ENCODE data around the gene FAM234B. TPM values are rescaled to one million over a fixed set of nuclear protein-coding genes. Genes with fewer than 3 reads are reported as not detected.

The FAM234B gene, protein sequence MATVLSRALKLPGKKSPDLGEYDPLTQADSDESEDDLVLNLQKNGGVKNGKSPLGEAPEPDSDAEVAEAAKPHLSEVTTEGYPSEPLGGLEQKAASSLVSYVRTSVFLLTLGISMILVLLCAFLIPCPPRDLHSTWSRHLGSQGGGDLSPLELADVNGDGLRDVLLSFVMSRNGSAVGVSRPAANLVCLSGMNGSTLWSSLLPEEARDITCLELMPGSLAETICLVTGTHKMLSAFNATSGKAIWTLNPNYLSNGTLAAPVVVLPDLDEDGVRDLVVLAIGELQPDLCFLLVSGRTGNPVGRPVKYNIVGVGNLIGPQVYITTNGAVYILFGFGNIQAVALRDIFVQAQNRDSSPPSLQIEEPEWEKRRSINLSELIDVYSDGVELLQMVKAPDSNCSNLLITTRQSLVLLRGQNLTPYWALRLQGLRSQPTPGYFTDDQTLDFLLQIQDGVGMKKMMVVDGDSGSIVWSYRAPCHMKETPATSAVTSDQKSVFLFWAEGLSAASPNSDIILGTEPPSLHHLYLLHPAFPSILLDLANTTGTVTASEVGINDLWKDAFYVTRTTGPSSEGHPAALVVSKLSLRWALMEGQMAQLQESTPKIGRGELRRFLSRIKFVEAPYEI
- 9.6 TPM for total RNA-seq
- long read RNA-seq, full-length matches to known transcripts, result 2 of 4 reads
- long read RNA-seq, partial matches to known transcripts, result 1 of 4 reads
- long read RNA-seq, other reads (novel, unspliced or antisense), result 1 of 4 reads

GRCh38 chr12:13044002-13044905 lies at the start of gene FAM234B:
Gene FAM234B, plus strand, starts transcription at chr12:13044381. Its CDS starts 23 bp downstream, at chr12:13044404.
- TF ChIP-seq, protein P1, sequence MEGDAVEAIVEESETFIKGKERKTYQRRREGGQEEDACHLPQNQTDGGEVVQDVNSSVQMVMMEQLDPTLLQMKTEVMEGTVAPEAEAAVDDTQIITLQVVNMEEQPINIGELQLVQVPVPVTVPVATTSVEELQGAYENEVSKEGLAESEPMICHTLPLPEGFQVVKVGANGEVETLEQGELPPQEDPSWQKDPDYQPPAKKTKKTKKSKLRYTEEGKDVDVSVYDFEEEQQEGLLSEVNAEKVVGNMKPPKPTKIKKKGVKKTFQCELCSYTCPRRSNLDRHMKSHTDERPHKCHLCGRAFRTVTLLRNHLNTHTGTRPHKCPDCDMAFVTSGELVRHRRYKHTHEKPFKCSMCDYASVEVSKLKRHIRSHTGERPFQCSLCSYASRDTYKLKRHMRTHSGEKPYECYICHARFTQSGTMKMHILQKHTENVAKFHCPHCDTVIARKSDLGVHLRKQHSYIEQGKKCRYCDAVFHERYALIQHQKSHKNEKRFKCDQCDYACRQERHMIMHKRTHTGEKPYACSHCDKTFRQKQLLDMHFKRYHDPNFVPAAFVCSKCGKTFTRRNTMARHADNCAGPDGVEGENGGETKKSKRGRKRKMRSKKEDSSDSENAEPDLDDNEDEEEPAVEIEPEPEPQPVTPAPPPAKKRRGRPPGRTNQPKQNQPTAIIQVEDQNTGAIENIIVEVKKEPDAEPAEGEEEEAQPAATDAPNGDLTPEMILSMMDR (IDR thresholded peaks at IDR 0.05), result peak; percentile 16
- H3K36me3 ChIP-seq, result no peaks in the 10 kb centered on the region
- ATAC-seq, result peak; percentile 95

DNA sequence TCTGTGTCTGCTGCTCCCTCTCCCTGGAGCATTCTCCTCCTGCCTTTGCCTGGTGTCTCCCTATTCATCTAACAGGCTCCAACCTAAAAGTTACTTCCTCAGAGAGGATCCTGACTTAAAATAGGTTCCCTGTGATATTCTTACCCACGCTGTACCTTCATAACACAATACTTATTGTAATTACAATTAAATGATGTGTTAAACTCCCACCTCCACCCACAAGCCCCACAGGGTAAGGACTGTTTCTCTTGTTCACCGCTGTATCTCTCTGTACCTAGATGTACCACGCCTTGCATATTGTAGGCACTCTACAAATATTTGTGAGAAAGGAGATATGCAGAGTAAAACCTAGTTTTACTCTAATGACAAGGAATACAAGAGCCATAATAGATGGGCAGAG lies 49.1 kb upstream of the FAM234B start:
- H3K27me3 ChIP-seq, result no peaks in the 10 kb centered on the region
- H3K4me3 ChIP-seq, result no peak overlapping the region
- ATAC-seq (no peak), DNase-seq (no peak)
- no peak overlapping the region for H3K27ac ChIP-seq
- intact Hi-C loops (cut with DNase I), result loop anchor here (10.0 kb wide), 1 partner anchor 240 kb away; no protein-coding TSS in a partner anchor
- H3K4me1 ChIP-seq, result peaks cover 50% of the 10 kb centered on the region
- no peaks in the 10 kb centered on the region for H3K9me3 ChIP-seq
- no peaks in the 10 kb centered on the region for H3K36me3 ChIP-seq
- TF ChIP-seq, protein P1 (IDR thresholded peaks at IDR 0.05), result no peak

More at GRCh38 chr12:13044002-13044905, at the start of gene FAM234B:
- Histone ChIP-seq H3K27me3 (no peaks in the 10 kb centered on the region), H3K4me3 (peak within 1 kb of the TSS; percentile 100), H3K4me1 (peaks cover 5% of the 10 kb centered on the region), H3K27ac (peak within 1 kb of the TSS; percentile 72), H3K9me3 (no peaks in the 10 kb centered on the region)
- peak; percentile 91 for DNase-seq
- intact Hi-C loops (cut with DNase I), result no loop called here

GRCh38 chr12:12996209-12996608 lies 48.0 kb upstream of the FAM234B start:
- ATAC-seq, result no peak
- no peak overlapping the region for H3K27ac ChIP-seq
- H3K4me3 ChIP-seq, result no peak overlapping the region
- no peak for DNase-seq
- H3K27me3 ChIP-seq, result no peaks in the 10 kb centered on the region
- TF ChIP-seq, protein P1 (IDR thresholded peaks at IDR 0.05), result no peak
- H3K4me1 ChIP-seq, result peaks cover 50% of the 10 kb centered on the region
- H3K36me3 ChIP-seq, result no peaks in the 10 kb centered on the region
- H3K9me3 ChIP-seq, result no peaks in the 10 kb centered on the region
- intact Hi-C loops (cut with DNase I), result loop anchor here (10.0 kb wide), 1 partner anchor 239 kb away; no protein-coding TSS in a partner anchor

DNA sequence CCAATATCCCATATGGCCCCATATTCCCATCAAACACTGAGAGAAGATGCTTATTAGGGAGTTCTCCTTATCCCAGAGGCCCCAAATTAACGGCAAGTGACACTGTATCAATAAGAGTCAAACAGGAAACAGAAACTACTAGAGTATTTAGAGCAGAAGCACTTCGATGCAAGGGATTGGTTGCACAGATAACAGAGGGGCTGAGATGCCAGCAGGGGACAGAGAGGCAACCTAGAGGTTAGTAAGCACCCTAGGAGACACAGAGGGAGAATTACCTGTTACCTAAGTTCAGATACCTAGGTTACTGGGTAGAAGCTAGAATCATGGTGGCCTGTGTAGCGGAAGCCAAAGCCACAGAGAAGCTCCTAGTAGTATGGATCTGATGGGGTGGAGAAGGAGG lies 47.0 kb upstream of the FAM234B start:
- ATAC-seq, result no peak
- no peak overlapping the region for H3K4me3 ChIP-seq
- no peaks in the 10 kb centered on the region for H3K36me3 ChIP-seq
- H3K9me3 ChIP-seq, result no peaks in the 10 kb centered on the region
- H3K27ac ChIP-seq, result no peak overlapping the region
- TF ChIP-seq, protein P1 (IDR thresholded peaks at IDR 0.05), result no peak
- H3K4me1 ChIP-seq, result peaks cover 46% of the 10 kb centered on the region
- intact Hi-C loops (cut with DNase I), result loop anchor here (10.0 kb wide), 1 partner anchor 238 kb away; no protein-coding TSS in a partner anchor
- no peak for DNase-seq
- H3K27me3 ChIP-seq, result no peaks in the 10 kb centered on the region

GRCh38 chr12:12997734-12998133 lies 46.4 kb upstream of the FAM234B start:
- H3K4me3 ChIP-seq, result no peak overlapping the region

More at GRCh38 chr12:12997734-12998133, 46.4 kb upstream of the FAM234B start:
- Histone ChIP-seq H3K27me3 (no peaks in the 10 kb centered on the region), H3K36me3 (no peaks in the 10 kb centered on the region), H3K27ac (no peak overlapping the region), H3K4me1 (peaks cover 41% of the 10 kb centered on the region), H3K9me3 (no peaks in the 10 kb centered on the region)
- ATAC-seq (no peak), DNase-seq (no peak)
- TF ChIP-seq, protein P1 (IDR thresholded peaks at IDR 0.05), result no peak
- intact Hi-C loops (cut with DNase I), result loop anchor here (10.0 kb wide), 1 partner anchor 237 kb away; no protein-coding TSS in a partner anchor
